GM23338 (cell line): Measurements from ENCODE around the gene MYBPC2. TPM values are rescaled to one million over a fixed set of nuclear protein-coding genes. Genes with fewer than 3 reads are reported as not detected.
A peak's percentile ranks its signal among the peaks of the same experiment; 100 is the strongest.

Experiments
- ATAC-seq: fragments of 200-7000 bp; cut with Tn5 transposase; 3 replicates; pipeline ENCODE4 v1.9.1; 2020
- DNase-seq: peaks from one replicate; pipeline ENCODE4 v3.0.0-alpha.2; 2015; ENCODE audit warnings: low spot score
- H2AFZ ChIP-seq: fragments of 200-600 bp; sonication (generic); 2 replicates; pipeline ENCODE4 v1.8.0; 2016; ENCODE audit warnings: antibody characterized with exemption, mild to moderate bottlenecking, moderate library complexity
- H3F3A ChIP-seq: fragments of 200-600 bp; sonication (generic); replicated peaks from 2 replicates; pipeline ENCODE4 v1.8.0; 2017; ENCODE audit warnings: antibody characterized with exemption, mixed run types, low read depth
- H3K27ac ChIP-seq: fragments of 200-600 bp; sonication (generic); 2 replicates; pipeline ENCODE4 v1.6.1; 2016; ENCODE audit warnings: low read depth
- H3K27me3 ChIP-seq: fragments of 200-600 bp; sonication (generic); 2 replicates; pipeline ENCODE4 v1.8.0; 2016; ENCODE audit warnings: mild to moderate bottlenecking, mixed run types, moderate library complexity; ENCODE audit not compliant: insufficient read depth
- H3K36me3 ChIP-seq: fragments of 200-600 bp; sonication (generic); 2 replicates; pipeline ENCODE4 v1.8.0; 2016; ENCODE audit warnings: mild to moderate bottlenecking; ENCODE audit not compliant: insufficient read depth
- H3K4me1 ChIP-seq: fragments of 200-600 bp; sonication (generic); 2 replicates; pipeline ENCODE4 v1.8.0; 2016; ENCODE audit warnings: mild to moderate bottlenecking, moderate library complexity; ENCODE audit not compliant: insufficient read depth
- H3K4me2 ChIP-seq: fragments of 200-600 bp; sonication (generic); 2 replicates; pipeline ENCODE4 v1.7.1; 2017; ENCODE audit warnings: mixed run types
- H3K4me3 ChIP-seq: fragments of 200-600 bp; sonication (generic); 2 replicates; pipeline ENCODE4 v1.6.1; 2016; ENCODE audit warnings: mixed run types
- H3K79me2 ChIP-seq: fragments of 200-600 bp; sonication (generic); replicated peaks from 2 replicates; pipeline ENCODE4 v1.8.0; 2017; ENCODE audit warnings: mild to moderate bottlenecking; ENCODE audit not compliant: insufficient read depth
- H3K9me2 ChIP-seq: fragments of 200-600 bp; sonication (generic); 2 replicates; pipeline ENCODE4 v1.8.0; 2017; ENCODE audit not compliant: insufficient read depth
- H4K20me1 ChIP-seq: fragments of 200-600 bp; sonication (generic); replicated peaks from 2 replicates; pipeline ENCODE4 v1.8.0; 2017; ENCODE audit warnings: mild to moderate bottlenecking; ENCODE audit not compliant: insufficient read depth
- H3K27ac Mint-ChIP-seq: 2 replicates; pipeline ENCODE4 v1.8.0; 2020; ENCODE audit warnings: inconsistent platforms, mild to moderate bottlenecking, moderate library complexity, mixed read lengths
- H3K27me3 Mint-ChIP-seq: 3 replicates; pipeline ENCODE4 v1.8.0; 2022; ENCODE audit warnings: low read depth, mild to moderate bottlenecking, moderate library complexity, mixed read lengths, inconsistent platforms; ENCODE audit not compliant: insufficient read depth, poor library complexity
- H3K36me3 Mint-ChIP-seq: 3 replicates; pipeline ENCODE4 v1.8.0; 2021; ENCODE audit warnings: low read depth, mild to moderate bottlenecking, inconsistent platforms, moderate library complexity, mixed read lengths
- H3K4me1 Mint-ChIP-seq: 3 replicates; pipeline ENCODE4 v1.8.0; 2020; ENCODE audit warnings: mild to moderate bottlenecking, inconsistent platforms, mixed read lengths
- H3K4me3 Mint-ChIP-seq: 3 replicates; pipeline ENCODE4 v1.8.0; 2021; ENCODE audit warnings: moderate library complexity, mild to moderate bottlenecking, inconsistent platforms, mixed read lengths
- H3K9me3 Mint-ChIP-seq: 3 replicates; pipeline ENCODE4 v1.8.0; 2020; ENCODE audit warnings: moderate library complexity, mild to moderate bottlenecking, inconsistent platforms, mixed read lengths
- CREB1 ChIP-seq: fragments of 250-450 bp; sonication (Bioruptor Pico); IDR thresholded peaks from 2 replicates; pipeline ENCODE4 v1.5.0; 2020; ENCODE audit warnings: low read depth, mild to moderate bottlenecking, moderate library complexity
- ETS1 ChIP-seq: IDR thresholded peaks from 2 replicates; pipeline ENCODE4 v1.6.1; 2016; ENCODE audit warnings: antibody characterized with exemption
- EZH2 ChIP-seq: fragments of 200-600 bp; sonication (generic); IDR thresholded peaks from one replicate; pipeline ENCODE4 v1.8.0; 2017; ENCODE audit warnings: antibody characterized with exemption, mild to moderate bottlenecking, low read depth; ENCODE audit not compliant: unreplicated experiment
- EZH2phosphoT487 ChIP-seq: fragments of 200-600 bp; sonication (generic); IDR thresholded peaks from one replicate; pipeline ENCODE4 v1.8.1; 2018; ENCODE audit warnings: antibody characterized with exemption; ENCODE audit not compliant: unreplicated experiment
- JUNB ChIP-seq: IDR thresholded peaks from one replicate; pipeline ENCODE4 v1.6.1; 2016; ENCODE audit warnings: antibody characterized with exemption; ENCODE audit not compliant: unreplicated experiment
- NANOG ChIP-seq: IDR thresholded peaks from 2 replicates; pipeline ENCODE4 v1.6.1; 2016; ENCODE audit warnings: antibody characterized with exemption, borderline replicate concordance
- POLR2AphosphoS5 ChIP-seq: IDR thresholded peaks from 2 replicates; pipeline ENCODE4 v1.6.1; 2016; ENCODE audit warnings: antibody characterized with exemption, low read depth
- STAT1 ChIP-seq: IDR thresholded peaks from one replicate; pipeline ENCODE4 v1.6.1; 2016; ENCODE audit warnings: antibody characterized with exemption; ENCODE audit not compliant: unreplicated experiment
- ZNF114 ChIP-seq: fragments of 250-450 bp; sonication (Bioruptor Pico); IDR thresholded peaks from 2 replicates; pipeline ENCODE4 v1.5.0; 2020; ENCODE audit warnings: mild to moderate bottlenecking, moderate library complexity
- ZNF331 ChIP-seq: fragments of 250-450 bp; sonication (Bioruptor Pico); IDR thresholded peaks from 2 replicates; pipeline ENCODE4 v1.5.0; 2020; ENCODE audit warnings: low read depth, mild to moderate bottlenecking, moderate library complexity
- ZNF462 ChIP-seq: fragments of 250-450 bp; sonication (Bioruptor Pico); IDR thresholded peaks from 2 replicates; pipeline ENCODE4 v1.5.0; 2020; ENCODE audit warnings: mild to moderate bottlenecking, moderate library complexity
- polyA plus RNA-seq: library from polyadenylated mRNA; unstranded; fragments of >200 nt; fragmentation: Nextera tagmentation; extraction: Ambion mirVana; gene quantifications from 2 replicates; pipeline ENCODE4 v1.2.1, GENCODE V29; 2016
- total RNA-seq: library from RNA; depleted of rRNA; stranded (reverse); fragments of >200 nt; shearing (Covaris generic); gene quantifications from 2 replicates; pipeline ENCODE4 v1.2.3, GENCODE V29; 2014
- TF ChIP-seq, protein P1 (sequence below), 2 experiments: fragments of 200-600 bp in 1 of 2; sonication (generic) in 1 of 2; conservative IDR thresholded peaks; 2 replicates each; pipeline versions ENCODE4 v1.5.1 to v1.6.1; 2016 to 2017; ENCODE audit warnings: antibody characterized with exemption in 2 of 2, low read depth in 2 of 2, mild to moderate bottlenecking in 2 of 2, moderate library complexity in 1 of 2
- TF ChIP-seq, protein P2 (sequence below): IDR thresholded peaks from one replicate; pipeline ENCODE4 v1.6.1; 2018; ENCODE audit warnings: antibody characterized with exemption; ENCODE audit not compliant: unreplicated experiment

Gene MYBPC2
- total and polyA plus RNA-seq, 2 experiments from 2014 or later = 4.2 to 5.9 TPM

DNA sequence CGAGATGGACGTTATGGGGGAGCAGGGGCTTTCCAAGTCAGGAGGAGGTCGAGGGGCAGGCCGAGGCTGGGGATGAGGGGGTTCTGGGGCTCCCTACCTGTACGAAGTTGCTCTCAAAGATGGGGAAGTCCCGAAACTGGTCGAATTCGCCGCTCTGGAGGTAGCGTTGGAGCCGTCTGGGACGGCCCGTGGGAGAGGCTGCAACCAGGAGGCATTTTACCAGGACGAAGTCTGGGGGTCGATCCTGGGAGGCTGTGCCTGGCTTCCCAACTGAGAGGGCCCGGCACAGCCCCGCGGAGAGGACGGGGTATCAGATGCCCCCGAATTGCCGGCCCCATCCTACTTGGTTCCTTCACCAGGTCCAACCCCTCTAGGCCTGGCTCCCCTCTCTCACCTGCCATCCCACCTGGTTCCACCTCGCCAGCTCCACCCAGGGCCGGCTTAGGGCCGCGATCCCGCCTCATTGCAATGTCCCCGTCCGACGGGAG lies 43.1 kb downstream of the MYBPC2 start:
- H3K4me2 ChIP-seq = peak overlapping the region; percentile 55; the same call in 1 of the 2 replicates
- no peaks in the 10 kb centered on the region; the same call in 1 of the 2 replicates for H4K20me1 ChIP-seq
- H3K27me3 ChIP-seq = no peaks in the 10 kb centered on the region
- peaks cover 10% of the 10 kb centered on the region; the same call in 1 of the 2 replicates for H3K4me1 ChIP-seq
- H3K27ac ChIP-seq = no peak overlapping the region
- H3K36me3 ChIP-seq = peaks cover 3% of the 10 kb centered on the region; the same call in 1 of the 2 replicates
- Mint-ChIP-seq H3K27me3 (peaks cover 12% of the 10 kb centered on the region), H3K9me3 (peaks cover 90% of the 10 kb centered on the region), H3K27ac (no peak overlapping the region), H3K4me3 (no peak overlapping the region), H3K36me3 (peaks cover 37% of the 10 kb centered on the region), H3K4me1 (no peaks in the 10 kb centered on the region; the same call in 2 of the 3 replicates)
- H3F3A ChIP-seq = peaks cover 10% of the 10 kb centered on the region
- H3K9me2 ChIP-seq = no peaks in the 10 kb centered on the region
- ATAC-seq (no peak), DNase-seq (no peak)
- H3K4me3 ChIP-seq = peak overlapping the region; percentile 97
- H2AFZ ChIP-seq = peak overlapping the region; percentile 57; the same call in 1 of the 2 replicates
- TF ChIP-seq ZNF331 (CRISPR knock-in tag) (no peak), EZH2 (no peak), ZNF114 (CRISPR knock-in tag) (no peak), POLR2AphosphoS5 (no peak), ETS1 (no peak), ZNF462 (CRISPR knock-in tag) (no peak), STAT1 (no peak), EZH2phosphoT487 (no peak), NANOG (no peak), CREB1 (CRISPR knock-in tag) (no peak), JUNB (no peak)
- TF ChIP-seq, protein P1, sequence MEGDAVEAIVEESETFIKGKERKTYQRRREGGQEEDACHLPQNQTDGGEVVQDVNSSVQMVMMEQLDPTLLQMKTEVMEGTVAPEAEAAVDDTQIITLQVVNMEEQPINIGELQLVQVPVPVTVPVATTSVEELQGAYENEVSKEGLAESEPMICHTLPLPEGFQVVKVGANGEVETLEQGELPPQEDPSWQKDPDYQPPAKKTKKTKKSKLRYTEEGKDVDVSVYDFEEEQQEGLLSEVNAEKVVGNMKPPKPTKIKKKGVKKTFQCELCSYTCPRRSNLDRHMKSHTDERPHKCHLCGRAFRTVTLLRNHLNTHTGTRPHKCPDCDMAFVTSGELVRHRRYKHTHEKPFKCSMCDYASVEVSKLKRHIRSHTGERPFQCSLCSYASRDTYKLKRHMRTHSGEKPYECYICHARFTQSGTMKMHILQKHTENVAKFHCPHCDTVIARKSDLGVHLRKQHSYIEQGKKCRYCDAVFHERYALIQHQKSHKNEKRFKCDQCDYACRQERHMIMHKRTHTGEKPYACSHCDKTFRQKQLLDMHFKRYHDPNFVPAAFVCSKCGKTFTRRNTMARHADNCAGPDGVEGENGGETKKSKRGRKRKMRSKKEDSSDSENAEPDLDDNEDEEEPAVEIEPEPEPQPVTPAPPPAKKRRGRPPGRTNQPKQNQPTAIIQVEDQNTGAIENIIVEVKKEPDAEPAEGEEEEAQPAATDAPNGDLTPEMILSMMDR (conservative IDR thresholded peaks at IDR 0.05; ENCODE audit: low read depth in 2 of 2) = no peak
- TF ChIP-seq, protein P2, sequence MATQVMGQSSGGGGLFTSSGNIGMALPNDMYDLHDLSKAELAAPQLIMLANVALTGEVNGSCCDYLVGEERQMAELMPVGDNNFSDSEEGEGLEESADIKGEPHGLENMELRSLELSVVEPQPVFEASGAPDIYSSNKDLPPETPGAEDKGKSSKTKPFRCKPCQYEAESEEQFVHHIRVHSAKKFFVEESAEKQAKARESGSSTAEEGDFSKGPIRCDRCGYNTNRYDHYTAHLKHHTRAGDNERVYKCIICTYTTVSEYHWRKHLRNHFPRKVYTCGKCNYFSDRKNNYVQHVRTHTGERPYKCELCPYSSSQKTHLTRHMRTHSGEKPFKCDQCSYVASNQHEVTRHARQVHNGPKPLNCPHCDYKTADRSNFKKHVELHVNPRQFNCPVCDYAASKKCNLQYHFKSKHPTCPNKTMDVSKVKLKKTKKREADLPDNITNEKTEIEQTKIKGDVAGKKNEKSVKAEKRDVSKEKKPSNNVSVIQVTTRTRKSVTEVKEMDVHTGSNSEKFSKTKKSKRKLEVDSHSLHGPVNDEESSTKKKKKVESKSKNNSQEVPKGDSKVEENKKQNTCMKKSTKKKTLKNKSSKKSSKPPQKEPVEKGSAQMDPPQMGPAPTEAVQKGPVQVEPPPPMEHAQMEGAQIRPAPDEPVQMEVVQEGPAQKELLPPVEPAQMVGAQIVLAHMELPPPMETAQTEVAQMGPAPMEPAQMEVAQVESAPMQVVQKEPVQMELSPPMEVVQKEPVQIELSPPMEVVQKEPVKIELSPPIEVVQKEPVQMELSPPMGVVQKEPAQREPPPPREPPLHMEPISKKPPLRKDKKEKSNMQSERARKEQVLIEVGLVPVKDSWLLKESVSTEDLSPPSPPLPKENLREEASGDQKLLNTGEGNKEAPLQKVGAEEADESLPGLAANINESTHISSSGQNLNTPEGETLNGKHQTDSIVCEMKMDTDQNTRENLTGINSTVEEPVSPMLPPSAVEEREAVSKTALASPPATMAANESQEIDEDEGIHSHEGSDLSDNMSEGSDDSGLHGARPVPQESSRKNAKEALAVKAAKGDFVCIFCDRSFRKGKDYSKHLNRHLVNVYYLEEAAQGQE = no peak
- H3K79me2 ChIP-seq = peaks cover 25% of the 10 kb centered on the region
